ENCODE data around the gene CDK10.
A peak's percentile ranks its signal among the peaks of the same experiment; 100 is the strongest.

CDK10 gene

GRCh38 chr16:89686520-89687091, at the start of gene CDK10:
TSS of gene CDK10 (plus strand) at chr16:89686689. CDS start at chr16:89686711, 22 bp downstream.
- H2AFZ ChIP-seq: peak within 1 kb of the TSS; percentile 88
- peak within 1 kb of the TSS; percentile 66 for H3K27ac ChIP-seq
- peaks cover 5% of the 10 kb centered on the region for H3K4me1 ChIP-seq
- H3K79me2 ChIP-seq: peaks cover 20% of the 10 kb centered on the region
- H3K9me3 ChIP-seq (ENCODE audit: control insufficient read depth, low read length): no peaks in the 10 kb centered on the region
- no peaks in the 10 kb centered on the region for H3K36me3 ChIP-seq (ENCODE audit: control insufficient read depth, insufficient read depth, low read length)
- no peak within 1 kb of the TSS for H3K9ac ChIP-seq
- H3K27me3 ChIP-seq (ENCODE audit: control insufficient read depth, insufficient read depth, low read length): no peaks in the 10 kb centered on the region
- H3K4me2 ChIP-seq (ENCODE audit: low read length): peak within 1 kb of the TSS; percentile 90
- no peak for TF ChIP-seq CTCF (IDR thresholded peaks at IDR 0.05)
- peak within 1 kb of the TSS; percentile 67 for H3K4me3 ChIP-seq (ENCODE audit: low read depth, low read length)

GRCh38 chr16:89637379-89637778, 49.1 kb upstream of the CDK10 start:
- Histone ChIP-seq H3K4me1 (peaks cover 5% of the 10 kb centered on the region), H3K79me2 (peaks cover 3% of the 10 kb centered on the region), H2AFZ (no peak overlapping the region), H3K27me3 (ENCODE audit: control insufficient read depth, insufficient read depth, low read length) (no peaks in the 10 kb centered on the region), H3K4me3 (ENCODE audit: low read depth, low read length) (no peak overlapping the region), H3K36me3 (ENCODE audit: control insufficient read depth, insufficient read depth, low read length) (no peaks in the 10 kb centered on the region), H3K9ac (no peak overlapping the region), H3K27ac (no peak overlapping the region), H3K4me2 (ENCODE audit: low read length) (no peak overlapping the region), H3K9me3 (ENCODE audit: control insufficient read depth, low read length) (no peaks in the 10 kb centered on the region)
- no peak for TF ChIP-seq CTCF (IDR thresholded peaks at IDR 0.05)

- no peak overlapping the region for H3K4me3 ChIP-seq (ENCODE audit: low read depth, low read length)
- H3K9me3 ChIP-seq (ENCODE audit: control insufficient read depth, low read length): no peaks in the 10 kb centered on the region
- peaks cover 5% of the 10 kb centered on the region for H3K4me1 ChIP-seq
- H3K27ac ChIP-seq: no peak overlapping the region
- no peak overlapping the region for H2AFZ ChIP-seq
- no peaks in the 10 kb centered on the region for H3K36me3 ChIP-seq (ENCODE audit: control insufficient read depth, insufficient read depth, low read length)
- H3K9ac ChIP-seq: no peak overlapping the region
- no peak overlapping the region for H3K4me2 ChIP-seq (ENCODE audit: low read length)
- no peak for TF ChIP-seq CTCF (IDR thresholded peaks at IDR 0.05)
- peaks cover 3% of the 10 kb centered on the region for H3K79me2 ChIP-seq
- no peaks in the 10 kb centered on the region for H3K27me3 ChIP-seq (ENCODE audit: control insufficient read depth, insufficient read depth, low read length)
Measured at GRCh38 chr16:89638455-89638854, 48.0 kb upstream of the CDK10 start.

GRCh38 chr16:89639385-89639784, 47.1 kb upstream of the CDK10 start:
- H3K4me2 ChIP-seq (ENCODE audit: low read length): no peak overlapping the region
- no peaks in the 10 kb centered on the region for H3K36me3 ChIP-seq (ENCODE audit: control insufficient read depth, insufficient read depth, low read length)
- peaks cover 5% of the 10 kb centered on the region for H3K4me1 ChIP-seq
- H3K4me3 ChIP-seq (ENCODE audit: low read depth, low read length): no peak overlapping the region
- H3K27ac ChIP-seq: no peak overlapping the region
- H3K9ac ChIP-seq: no peak overlapping the region
- peaks cover 3% of the 10 kb centered on the region for H3K79me2 ChIP-seq
- H2AFZ ChIP-seq: no peak overlapping the region
- no peaks in the 10 kb centered on the region for H3K9me3 ChIP-seq (ENCODE audit: control insufficient read depth, low read length)
- no peak for TF ChIP-seq CTCF (IDR thresholded peaks at IDR 0.05)
- no peaks in the 10 kb centered on the region for H3K27me3 ChIP-seq (ENCODE audit: control insufficient read depth, insufficient read depth, low read length)

GRCh38 chr16:89641458-89642119, 44.9 kb upstream of the CDK10 start:
- H3K9ac ChIP-seq: no peak overlapping the region
- H3K9me3 ChIP-seq (ENCODE audit: control insufficient read depth, low read length): no peaks in the 10 kb centered on the region
- H2AFZ ChIP-seq: peak overlapping the region; percentile 47
- TF ChIP-seq CTCF (IDR thresholded peaks at IDR 0.05): no peak
- H3K27me3 ChIP-seq (ENCODE audit: control insufficient read depth, insufficient read depth, low read length): no peaks in the 10 kb centered on the region
- no peak overlapping the region for H3K4me3 ChIP-seq (ENCODE audit: low read depth, low read length)
- no peaks in the 10 kb centered on the region for H3K36me3 ChIP-seq (ENCODE audit: control insufficient read depth, insufficient read depth, low read length)
- H3K27ac ChIP-seq: no peak overlapping the region
- no peak overlapping the region for H3K4me2 ChIP-seq (ENCODE audit: low read length)
- peaks cover 5% of the 10 kb centered on the region for H3K4me1 ChIP-seq
- peaks cover 3% of the 10 kb centered on the region for H3K79me2 ChIP-seq

All from parathyroid adenoma (tissue), 2 donors.